ENCODE measurements around the gene RASSF3.

GRCh38 chr12:64610660-64611340 lies 505 bp downstream of the RASSF3 start:
- TF ChIP-seq CTCF (conservative IDR thresholded peaks at IDR 0.05; ENCODE audit: low read length) (no peak), EZH2phosphoT487 (IDR thresholded peaks at IDR 0.05; ENCODE audit: borderline replicate concordance) (no peak)
